Fibroblast of lung (primary cell): ENCODE data around the gene GRAMD4.

Source experiments
- CTCF ChIP-seq, 2 donors: IDR thresholded peaks in 1 of 2; conservative IDR thresholded peaks in 1 of 2; 1 replicate in 1 of 2; 2 replicates in 1 of 2; pipeline ENCODE4 v1.5.1; 2011 to 2012; ENCODE audit warnings: low read length in 2 of 2, control low read depth in 1 of 2, inconsistent platforms in 1 of 2, low read depth in 1 of 2, mild to moderate bottlenecking in 1 of 2
- EZH2 ChIP-seq: IDR thresholded peaks from 2 replicates; pipeline ENCODE4 v1.5.1; 2012; ENCODE audit warnings: low read length, control low read depth, mild to moderate bottlenecking; ENCODE audit errors: missing control alignments

GRCh38 chr22:46641811-46642266, 21.7 kb downstream of the GRAMD4 start:
- TF ChIP-seq CTCF (conservative IDR thresholded peaks at IDR 0.05 in 1 of 2, IDR thresholded peaks at IDR 0.05 in 1 of 2; ENCODE audit: low read depth in 1 of 2, low read length in 2 of 2) (no peak), EZH2 (no peak)
